ENCODE results near the gene PROK1. TPM values are rescaled to one million over a fixed set of nuclear protein-coding genes. Genes with fewer than 3 reads are reported as not detected.

Gene PROK1
- polyA plus RNA-seq, 1 of the 3 experiments (the other 2 are of a cell fraction): not detected

- H3K79me2 ChIP-seq (ENCODE audit: insufficient read depth): no peaks in the 10 kb centered on the region
- H3K36me3 ChIP-seq (replicated peaks in 1 of 2; ENCODE audit: control insufficient read depth in 1 of 2, insufficient read depth in 2 of 2, low read length in 1 of 2): no peaks in the 10 kb centered on the region
- ChIA-PET CTCF (interaction anchor here (1.2 to 13.4 kb wide), 5 partner anchors 12 to 173 kb away, joined by 3 to 132 read pairs (median 6); no protein-coding TSS in a partner anchor), POLR2A (no interaction called here)
- H3K9ac ChIP-seq: no peak overlapping the region
- no peak overlapping the region for H3K4me3 ChIP-seq (ENCODE audit: low read depth in 2 of 2, low read length in 1 of 2)
- WGBS (ENCODE audit: low lambda C conversion rate): 18% methylated on average over 1 of the region's 2 CpGs
- no peaks in the 10 kb centered on the region for H3K9me3 ChIP-seq
- no peaks in the 10 kb centered on the region for H3K27me3 ChIP-seq (ENCODE audit: insufficient read depth)
- no peak for TF ChIP-seq NFIC (IDR thresholded peaks at IDR 0.05; ENCODE audit: borderline replicate concordance)
- TF ChIP-seq USF1 (IDR thresholded peaks at IDR 0.05; ENCODE audit: borderline replicate concordance, low read depth): no peak
- no peak for TF ChIP-seq TEAD4 (IDR thresholded peaks at IDR 0.05; ENCODE audit: borderline replicate concordance, insufficient read depth)
- no peak for TF ChIP-seq REST (IDR thresholded peaks at IDR 0.05; ENCODE audit: low read depth, low read length)
- no peak for TF ChIP-seq TAF1 (IDR thresholded peaks at IDR 0.05; ENCODE audit: borderline replicate concordance, low read depth, low read length)
- no peak for TF ChIP-seq SIN3A (IDR thresholded peaks at IDR 0.05; ENCODE audit: borderline replicate concordance, low read depth, low read length)
- no peak for TF ChIP-seq MEF2A (IDR thresholded peaks at IDR 0.05; ENCODE audit: borderline replicate concordance, low read depth)
- no peak for TF ChIP-seq NRF1 (IDR thresholded peaks at IDR 0.05; ENCODE audit: low read depth, low read length)
- TF ChIP-seq EP300 (IDR thresholded peaks at IDR 0.05; ENCODE audit: borderline replicate concordance in 1 of 2, low read depth in 1 of 2, low read length in 1 of 2): no peak
- H3F3A ChIP-seq (replicated peaks; ENCODE audit: insufficient read depth): no peaks in the 10 kb centered on the region
- H3K4me2 ChIP-seq: no peak overlapping the region
- no peak overlapping the region for H2AFZ ChIP-seq (ENCODE audit: low read depth)
- no peaks in the 10 kb centered on the region for H4K20me1 ChIP-seq (ENCODE audit: insufficient read depth)
- DNase-seq: no peak
- H3K9me2 ChIP-seq: no peaks in the 10 kb centered on the region
- no peak overlapping the region for H3K27ac ChIP-seq (ENCODE audit: low read depth in 2 of 2, low read length in 1 of 2)
- no peaks in the 10 kb centered on the region; a peak in 1 of 4 replicates for H3K4me1 ChIP-seq (ENCODE audit: control insufficient read depth in 1 of 2, insufficient read depth in 2 of 2, low read depth in 1 of 2, low read length in 1 of 2)
These were observed 34.8 kb downstream of the PROK1 start for GRCh38 chr1:110485725-110486124.

- no peak for DNase-seq
- Histone ChIP-seq H3K79me2 (ENCODE audit: insufficient read depth) (no peaks in the 10 kb centered on the region), H3K4me3 (ENCODE audit: low read depth in 2 of 2, low read length in 1 of 2) (no peak overlapping the region), H3F3A (replicated peaks; ENCODE audit: insufficient read depth) (no peaks in the 10 kb centered on the region), H3K4me2 (no peak overlapping the region), H3K9ac (no peak overlapping the region), H2AFZ (ENCODE audit: low read depth) (no peak overlapping the region), H3K4me1 (ENCODE audit: control insufficient read depth in 1 of 2, insufficient read depth in 2 of 2, low read depth in 1 of 2, low read length in 1 of 2) (no peaks in the 10 kb centered on the region; a peak in 1 of 4 replicates), H3K9me3 (no peaks in the 10 kb centered on the region), H4K20me1 (ENCODE audit: insufficient read depth) (no peaks in the 10 kb centered on the region), H3K27ac (ENCODE audit: low read depth in 2 of 2, low read length in 1 of 2) (no peak overlapping the region), H3K9me2 (no peaks in the 10 kb centered on the region), H3K27me3 (ENCODE audit: insufficient read depth) (no peaks in the 10 kb centered on the region), H3K36me3 (replicated peaks in 1 of 2; ENCODE audit: control insufficient read depth in 1 of 2, insufficient read depth in 2 of 2, low read length in 1 of 2) (no peaks in the 10 kb centered on the region)
- WGBS (ENCODE audit: low lambda C conversion rate): 68% methylated on average over 7 of the region's 8 CpGs
- POLR2A ChIA-PET: no interaction called here
- CTCF ChIA-PET: interaction anchor here (0.6 to 13.4 kb wide), 4 partner anchors 10 to 294 kb away, joined by 3 to 132 read pairs (median 3); no protein-coding TSS in a partner anchor
- TF ChIP-seq PBX3 (IDR thresholded peaks at IDR 0.05) (no peak), MAX (IDR thresholded peaks at IDR 0.05; ENCODE audit: low read depth) (no peak), ZBTB33 (IDR thresholded peaks at IDR 0.05; ENCODE audit: borderline replicate concordance, low read depth) (no peak), GATA2 (CRISPR knock-in tag; IDR thresholded peaks at IDR 0.05) (no peak), USF2 (IDR thresholded peaks at IDR 0.05; ENCODE audit: borderline replicate concordance, low read depth, low read length) (no peak), FOSL2 (IDR thresholded peaks at IDR 0.05; ENCODE audit: borderline replicate concordance, low read depth) (no peak), FOXM1 (IDR thresholded peaks at IDR 0.05; ENCODE audit: low read depth) (no peak), MEF2A (IDR thresholded peaks at IDR 0.05; ENCODE audit: borderline replicate concordance, low read depth) (no peak), EZH2phosphoT487 (IDR thresholded peaks at IDR 0.05; ENCODE audit: borderline replicate concordance, low read depth) (no peak), TAF1 (IDR thresholded peaks at IDR 0.05; ENCODE audit: borderline replicate concordance, low read depth, low read length) (no peak), FOXJ3 (CRISPR knock-in tag; IDR thresholded peaks at IDR 0.05) (no peak), SIN3A (IDR thresholded peaks at IDR 0.05; ENCODE audit: borderline replicate concordance, low read depth, low read length) (no peak)
These were observed 36.8 kb downstream of the PROK1 start for GRCh38 chr1:110487726-110488125.
